ENCODE data around the gene CPM. TPM values are rescaled to one million over a fixed set of nuclear protein-coding genes. Genes with fewer than 3 reads are reported as not detected.

CPM gene
- total and polyA plus RNA-seq, 5 donors from 2014 or later: 2.5 to 7.9 (median 5.6) TPM

- no peak overlapping the region for H3K4me3 Mint-ChIP-seq
- ATAC-seq (ENCODE audit: low read depth in 2 of 2): no peak
- no peak overlapping the region for H3K27ac Mint-ChIP-seq
- Histone ChIP-seq H3K4me3 (ENCODE audit: low read depth, low read length) (no peak overlapping the region), H3K9me3 (ENCODE audit: control insufficient read depth in 2 of 2, low read length in 2 of 2) (no peaks in the 10 kb centered on the region), H3K36me3 (ENCODE audit: control insufficient read depth, insufficient read depth, low read length) (no peaks in the 10 kb centered on the region), H3K4me1 (ENCODE audit: control insufficient read depth, insufficient read depth, low read length, poor library complexity, severe bottlenecking) (no peaks in the 10 kb centered on the region), H3K27ac (ENCODE audit: insufficient read depth, low read length, poor library complexity, severe bottlenecking) (no peak overlapping the region), H3K27me3 (ENCODE audit: control insufficient read depth, insufficient read depth, low read length) (no peaks in the 10 kb centered on the region)
- no peaks in the 10 kb centered on the region for H3K36me3 Mint-ChIP-seq
- no peaks in the 10 kb centered on the region for H3K27me3 Mint-ChIP-seq
- DNase-seq: no peak
- peaks cover 0 to 5% (median 0%) of the 10 kb centered on the region in 7 donors for H3K9me3 Mint-ChIP-seq
- H3K4me1 Mint-ChIP-seq: peaks cover 0 to 5% (median 0%) of the 10 kb centered on the region in 4 donors
These were observed 49.8 kb downstream of the CPM start for GRCh38 chr12:68883151-68883550.

GRCh38 chr12:68882251-68882964 lies 50.6 kb downstream of the CPM start:
- Histone ChIP-seq H3K4me3 (ENCODE audit: low read depth, low read length) (no peak overlapping the region), H3K9me3 (ENCODE audit: control insufficient read depth in 2 of 2, low read length in 2 of 2) (no peaks in the 10 kb centered on the region), H3K27me3 (ENCODE audit: control insufficient read depth, insufficient read depth, low read length) (no peaks in the 10 kb centered on the region), H3K4me1 (ENCODE audit: control insufficient read depth, insufficient read depth, low read length, poor library complexity, severe bottlenecking) (no peaks in the 10 kb centered on the region), H3K36me3 (ENCODE audit: control insufficient read depth, insufficient read depth, low read length) (no peaks in the 10 kb centered on the region), H3K27ac (ENCODE audit: insufficient read depth, low read length, poor library complexity, severe bottlenecking) (no peak overlapping the region)
- ATAC-seq (ENCODE audit: low read depth in 2 of 2) (no peak), DNase-seq (no peak)
- Mint-ChIP-seq H3K9me3 (peaks cover 0 to 5% (median 0%) of the 10 kb centered on the region in 7 donors), H3K27ac (no peak overlapping the region), H3K27me3 (no peaks in the 10 kb centered on the region), H3K4me1 (peaks cover 0 to 9% (median 0%) of the 10 kb centered on the region in 4 donors), H3K36me3 (no peaks in the 10 kb centered on the region), H3K4me3 (no peak overlapping the region)

DNA sequence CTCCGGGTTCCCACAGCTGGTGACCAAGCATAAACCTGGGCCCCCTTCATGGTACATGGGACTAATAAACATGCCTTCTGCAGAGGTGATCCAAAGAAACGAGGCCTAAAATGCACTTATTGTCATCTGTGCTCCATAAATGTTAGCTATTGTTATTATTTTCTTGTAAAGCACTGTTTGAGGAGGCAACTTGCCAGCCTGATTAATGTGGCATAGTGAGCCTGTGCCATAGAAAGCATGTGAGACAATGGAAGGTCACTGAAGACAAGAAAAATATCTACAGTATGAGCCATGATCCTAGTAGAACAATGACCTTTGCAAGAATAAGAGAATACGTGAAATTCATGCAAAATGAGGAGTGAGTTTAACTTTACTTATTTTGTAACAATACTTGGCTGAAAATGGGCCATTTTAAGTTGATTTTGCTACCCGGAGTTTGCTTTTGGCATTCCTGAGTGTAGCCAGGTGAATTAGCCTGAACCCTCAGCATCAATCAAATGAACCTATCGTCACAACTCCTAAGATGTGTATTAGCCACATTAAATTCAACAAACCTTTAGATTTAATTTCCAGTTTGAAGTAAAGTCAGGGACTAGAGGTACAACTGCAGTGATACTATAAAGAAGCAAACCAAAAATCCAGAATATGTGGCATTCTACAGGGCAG lies 52.2 kb downstream of the CPM start:
- H3K27ac Mint-ChIP-seq: no peak overlapping the region
- H3K4me1 ChIP-seq (ENCODE audit: control insufficient read depth, insufficient read depth, low read length, poor library complexity, severe bottlenecking): no peaks in the 10 kb centered on the region
- peaks cover 0 to 9% (median 0%) of the 10 kb centered on the region in 4 donors for H3K4me1 Mint-ChIP-seq
- H3K27me3 ChIP-seq (ENCODE audit: control insufficient read depth, insufficient read depth, low read length): no peaks in the 10 kb centered on the region
- no peaks in the 10 kb centered on the region for H3K36me3 ChIP-seq (ENCODE audit: control insufficient read depth, insufficient read depth, low read length)
- no peak overlapping the region for H3K4me3 Mint-ChIP-seq
- no peaks in the 10 kb centered on the region for H3K36me3 Mint-ChIP-seq
- DNase-seq (no peak), ATAC-seq (ENCODE audit: low read depth in 2 of 2) (no peak)
- H3K9me3 Mint-ChIP-seq: peaks cover 0 to 5% (median 0%) of the 10 kb centered on the region in 7 donors
- no peaks in the 10 kb centered on the region for H3K27me3 Mint-ChIP-seq
- no peak overlapping the region for H3K27ac ChIP-seq (ENCODE audit: insufficient read depth, low read length, poor library complexity, severe bottlenecking)
- H3K9me3 ChIP-seq (ENCODE audit: control insufficient read depth in 2 of 2, low read length in 2 of 2): no peaks in the 10 kb centered on the region
- H3K4me3 ChIP-seq (ENCODE audit: low read depth, low read length): no peak overlapping the region

GRCh38 chr12:68878846-68879245 lies 54.1 kb downstream of the CPM start:
- no peaks in the 10 kb centered on the region for H3K27me3 ChIP-seq (ENCODE audit: control insufficient read depth, insufficient read depth, low read length)
- DNase-seq (no peak), ATAC-seq (ENCODE audit: low read depth in 2 of 2) (no peak)
- H3K4me1 ChIP-seq (ENCODE audit: control insufficient read depth, insufficient read depth, low read length, poor library complexity, severe bottlenecking): no peaks in the 10 kb centered on the region
- H3K27ac ChIP-seq (ENCODE audit: insufficient read depth, low read length, poor library complexity, severe bottlenecking): no peak overlapping the region
- H3K36me3 Mint-ChIP-seq: no peaks in the 10 kb centered on the region
- H3K4me3 ChIP-seq (ENCODE audit: low read depth, low read length): no peak overlapping the region
- H3K27ac Mint-ChIP-seq: no peak overlapping the region
- no peak overlapping the region for H3K4me3 Mint-ChIP-seq
- no peaks in the 10 kb centered on the region for H3K27me3 Mint-ChIP-seq
- peaks cover 0 to 9% (median 0%) of the 10 kb centered on the region in 4 donors for H3K4me1 Mint-ChIP-seq
- no peaks in the 10 kb centered on the region for H3K36me3 ChIP-seq (ENCODE audit: control insufficient read depth, insufficient read depth, low read length)
- H3K9me3 Mint-ChIP-seq: peaks cover 0 to 5% (median 0%) of the 10 kb centered on the region in 7 donors
- no peaks in the 10 kb centered on the region for H3K9me3 ChIP-seq (ENCODE audit: control insufficient read depth in 2 of 2, low read length in 2 of 2)

GRCh38 chr12:68878283-68878682 lies 54.7 kb downstream of the CPM start:
- DNase-seq (no peak), ATAC-seq (ENCODE audit: low read depth in 2 of 2) (no peak)
- no peaks in the 10 kb centered on the region for H3K27me3 Mint-ChIP-seq

DNA sequence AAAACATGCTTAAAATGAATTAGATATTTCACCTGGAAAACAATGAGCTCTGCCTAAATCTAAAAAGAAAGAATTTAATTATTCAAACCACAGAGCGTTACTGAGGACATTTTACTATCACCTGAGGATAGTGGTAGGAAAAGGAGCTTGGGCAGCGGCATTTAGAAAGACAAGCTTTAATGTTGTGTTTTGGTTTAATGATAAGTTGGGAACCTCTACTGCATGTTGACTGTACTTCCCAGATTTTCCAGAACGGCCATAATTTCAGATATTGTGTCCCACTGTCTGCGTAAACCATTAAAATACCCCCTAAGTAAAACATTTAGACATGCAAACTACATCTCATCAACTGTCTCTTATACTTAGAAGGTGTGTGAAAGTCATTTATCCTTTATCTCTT lies 55.4 kb downstream of the CPM start:
- no peaks in the 10 kb centered on the region for H3K27me3 ChIP-seq (ENCODE audit: control insufficient read depth, insufficient read depth, low read length)
- Mint-ChIP-seq H3K36me3 (peaks cover under 1% of the 10 kb centered on the region), H3K27me3 (no peaks in the 10 kb centered on the region), H3K27ac (no peak overlapping the region), H3K4me1 (peaks cover 0 to 6% (median 0%) of the 10 kb centered on the region in 4 donors), H3K4me3 (no peak overlapping the region), H3K9me3 (peaks cover 0 to 5% (median 0%) of the 10 kb centered on the region in 7 donors)
- no peaks in the 10 kb centered on the region for H3K4me1 ChIP-seq (ENCODE audit: control insufficient read depth, insufficient read depth, low read length, poor library complexity, severe bottlenecking)
- ATAC-seq (ENCODE audit: low read depth in 2 of 2) (no peak), DNase-seq (no peak)
- H3K9me3 ChIP-seq (ENCODE audit: control insufficient read depth in 2 of 2, low read length in 2 of 2): no peaks in the 10 kb centered on the region
- no peak overlapping the region for H3K27ac ChIP-seq (ENCODE audit: insufficient read depth, low read length, poor library complexity, severe bottlenecking)
- H3K4me3 ChIP-seq (ENCODE audit: low read depth, low read length): no peak overlapping the region
- no peaks in the 10 kb centered on the region for H3K36me3 ChIP-seq (ENCODE audit: control insufficient read depth, insufficient read depth, low read length)

More at GRCh38 chr12:68878283-68878682, 54.7 kb downstream of the CPM start:
- no peaks in the 10 kb centered on the region for H3K4me1 ChIP-seq (ENCODE audit: control insufficient read depth, insufficient read depth, low read length, poor library complexity, severe bottlenecking)
- H3K36me3 Mint-ChIP-seq: no peaks in the 10 kb centered on the region
- H3K9me3 ChIP-seq (ENCODE audit: control insufficient read depth in 2 of 2, low read length in 2 of 2): no peaks in the 10 kb centered on the region
- H3K27ac ChIP-seq (ENCODE audit: insufficient read depth, low read length, poor library complexity, severe bottlenecking): no peak overlapping the region
- H3K27me3 ChIP-seq (ENCODE audit: control insufficient read depth, insufficient read depth, low read length): no peaks in the 10 kb centered on the region
- no peak overlapping the region for H3K4me3 ChIP-seq (ENCODE audit: low read depth, low read length)
- H3K4me3 Mint-ChIP-seq: no peak overlapping the region
- no peaks in the 10 kb centered on the region for H3K36me3 ChIP-seq (ENCODE audit: control insufficient read depth, insufficient read depth, low read length)
- H3K4me1 Mint-ChIP-seq: peaks cover 0 to 8% (median 0%) of the 10 kb centered on the region in 4 donors
- H3K9me3 Mint-ChIP-seq: peaks cover 0 to 5% (median 0%) of the 10 kb centered on the region in 7 donors
- no peak overlapping the region for H3K27ac Mint-ChIP-seq

DNA sequence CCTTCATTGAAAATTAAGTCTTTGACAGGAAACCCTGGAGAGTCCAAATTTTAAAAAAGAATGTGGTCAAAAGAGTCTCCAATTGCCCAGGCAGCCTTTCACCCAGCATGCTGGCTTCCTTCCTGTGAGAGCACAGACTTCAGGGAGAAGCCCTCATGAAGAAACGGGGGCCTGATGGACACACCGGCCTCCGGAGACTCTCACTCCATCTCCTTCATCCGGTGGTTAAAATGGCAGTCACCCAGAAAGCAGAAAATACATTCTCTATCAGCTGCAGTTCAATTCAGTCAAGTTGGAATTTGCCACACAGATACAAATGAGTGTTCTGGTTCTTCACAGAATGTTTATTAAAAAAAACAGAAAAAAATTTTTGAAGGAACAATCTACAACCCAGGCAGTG lies 56.5 kb downstream of the CPM start:
- no peaks in the 10 kb centered on the region for H3K27me3 ChIP-seq (ENCODE audit: control insufficient read depth, insufficient read depth, low read length)
- no peak overlapping the region for H3K27ac ChIP-seq (ENCODE audit: insufficient read depth, low read length, poor library complexity, severe bottlenecking)
- Mint-ChIP-seq H3K36me3 (peaks cover 8% of the 10 kb centered on the region), H3K9me3 (peaks cover 0 to 5% (median 0%) of the 10 kb centered on the region in 7 donors), H3K4me1 (peaks cover 0 to 6% (median 0%) of the 10 kb centered on the region in 4 donors), H3K27me3 (no peaks in the 10 kb centered on the region), H3K4me3 (no peak overlapping the region), H3K27ac (no peak overlapping the region)
- no peaks in the 10 kb centered on the region for H3K9me3 ChIP-seq (ENCODE audit: control insufficient read depth in 2 of 2, low read length in 2 of 2)
- no peaks in the 10 kb centered on the region for H3K4me1 ChIP-seq (ENCODE audit: control insufficient read depth, insufficient read depth, low read length, poor library complexity, severe bottlenecking)
- H3K4me3 ChIP-seq (ENCODE audit: low read depth, low read length): no peak overlapping the region
- H3K36me3 ChIP-seq (ENCODE audit: control insufficient read depth, insufficient read depth, low read length): no peaks in the 10 kb centered on the region
- no peak for ATAC-seq (ENCODE audit: low read depth in 2 of 2)
- DNase-seq: no peak

Measured in CD4-positive, CD25-positive, alpha-beta regulatory T cell (primary cell).